GM12874 (cell line): ENCODE measurements around the gene THADA.

ENCODE experiments used
- TF ChIP-seq, protein P1 (sequence below): IDR thresholded peaks from 2 replicates; pipeline ENCODE4 v1.5.1; 2011; ENCODE audit warnings: low read depth, mild to moderate bottlenecking, control low read depth, low read length, moderate library complexity; ENCODE audit not compliant: insufficient read depth

The THADA gene

DNA sequence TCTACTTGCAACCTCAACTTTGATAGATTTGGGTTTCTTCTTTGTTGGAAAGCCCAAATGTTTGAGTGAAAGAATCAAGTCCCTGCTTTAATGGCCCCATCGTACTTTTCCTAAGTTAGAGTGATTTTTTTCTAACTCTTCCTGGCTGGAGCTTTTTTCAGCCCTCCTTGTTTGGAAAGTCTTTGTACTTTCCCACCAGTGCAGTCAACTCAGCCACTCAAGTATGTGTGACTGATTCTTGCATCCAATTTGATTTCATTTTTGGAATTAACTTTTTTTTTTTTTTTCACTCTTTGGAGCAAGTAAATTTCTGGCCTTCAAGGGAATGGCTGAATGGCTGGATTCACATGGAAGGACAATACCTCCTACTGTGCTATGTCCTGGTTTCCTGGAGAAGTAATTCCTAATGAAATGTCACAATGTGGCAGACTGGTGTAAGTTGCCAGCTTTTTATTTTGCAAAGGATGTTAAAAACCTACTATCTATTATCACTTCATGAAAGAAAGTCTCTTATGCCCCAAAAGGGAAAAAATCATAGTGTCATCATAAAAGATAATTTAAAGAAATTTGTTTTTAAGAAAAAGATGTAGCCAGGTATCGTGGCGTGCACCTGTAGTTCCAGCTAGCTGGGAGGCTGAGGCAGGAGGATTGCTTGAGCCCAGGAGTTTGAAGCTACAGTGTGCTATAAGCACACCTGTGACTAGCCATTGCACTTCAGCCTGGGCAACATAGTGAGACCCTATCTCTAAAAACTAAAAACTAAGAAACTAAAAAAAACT is 293.5 kb downstream of the THADA start:
- TF ChIP-seq, protein P1, sequence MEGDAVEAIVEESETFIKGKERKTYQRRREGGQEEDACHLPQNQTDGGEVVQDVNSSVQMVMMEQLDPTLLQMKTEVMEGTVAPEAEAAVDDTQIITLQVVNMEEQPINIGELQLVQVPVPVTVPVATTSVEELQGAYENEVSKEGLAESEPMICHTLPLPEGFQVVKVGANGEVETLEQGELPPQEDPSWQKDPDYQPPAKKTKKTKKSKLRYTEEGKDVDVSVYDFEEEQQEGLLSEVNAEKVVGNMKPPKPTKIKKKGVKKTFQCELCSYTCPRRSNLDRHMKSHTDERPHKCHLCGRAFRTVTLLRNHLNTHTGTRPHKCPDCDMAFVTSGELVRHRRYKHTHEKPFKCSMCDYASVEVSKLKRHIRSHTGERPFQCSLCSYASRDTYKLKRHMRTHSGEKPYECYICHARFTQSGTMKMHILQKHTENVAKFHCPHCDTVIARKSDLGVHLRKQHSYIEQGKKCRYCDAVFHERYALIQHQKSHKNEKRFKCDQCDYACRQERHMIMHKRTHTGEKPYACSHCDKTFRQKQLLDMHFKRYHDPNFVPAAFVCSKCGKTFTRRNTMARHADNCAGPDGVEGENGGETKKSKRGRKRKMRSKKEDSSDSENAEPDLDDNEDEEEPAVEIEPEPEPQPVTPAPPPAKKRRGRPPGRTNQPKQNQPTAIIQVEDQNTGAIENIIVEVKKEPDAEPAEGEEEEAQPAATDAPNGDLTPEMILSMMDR, result no peak

DNA sequence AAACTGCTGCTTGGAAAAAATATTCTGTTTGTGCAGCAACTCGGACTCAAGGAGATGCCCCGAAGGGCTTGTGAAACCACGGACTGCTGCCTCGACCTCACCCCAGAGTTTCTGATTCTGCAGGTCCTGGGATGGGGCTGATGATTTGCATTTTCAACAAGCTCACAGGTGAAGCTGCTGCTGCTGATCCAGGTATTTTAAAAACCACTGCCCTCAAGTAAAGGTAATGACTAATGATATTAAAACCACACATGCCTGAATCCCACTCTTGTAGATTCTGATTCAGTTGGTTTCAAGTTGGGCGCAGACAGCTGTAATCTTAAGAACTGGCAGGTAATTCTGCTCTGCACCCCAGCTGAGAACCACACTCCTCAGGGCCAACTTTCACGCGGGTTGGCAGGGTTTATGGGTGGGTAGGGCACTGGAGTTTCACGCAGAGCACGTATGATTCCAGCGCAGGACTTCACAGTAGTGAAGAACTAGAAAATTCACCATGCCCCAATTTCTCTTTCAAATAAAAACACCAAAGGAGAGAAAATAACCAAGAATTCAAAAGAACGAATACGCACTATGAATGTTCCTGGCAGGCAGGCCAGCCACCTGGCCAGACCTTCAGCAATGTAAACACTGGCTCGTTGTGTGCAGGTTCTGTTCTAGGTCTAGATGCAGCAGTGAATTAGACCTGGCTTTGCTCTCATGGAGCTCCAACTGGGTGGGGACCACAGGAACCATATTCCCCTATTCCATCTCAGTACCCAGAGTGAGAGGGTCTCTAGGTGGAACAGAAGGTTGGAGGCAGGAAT is 294.9 kb downstream of the THADA start:
- TF ChIP-seq, protein P1, result no peak

DNA sequence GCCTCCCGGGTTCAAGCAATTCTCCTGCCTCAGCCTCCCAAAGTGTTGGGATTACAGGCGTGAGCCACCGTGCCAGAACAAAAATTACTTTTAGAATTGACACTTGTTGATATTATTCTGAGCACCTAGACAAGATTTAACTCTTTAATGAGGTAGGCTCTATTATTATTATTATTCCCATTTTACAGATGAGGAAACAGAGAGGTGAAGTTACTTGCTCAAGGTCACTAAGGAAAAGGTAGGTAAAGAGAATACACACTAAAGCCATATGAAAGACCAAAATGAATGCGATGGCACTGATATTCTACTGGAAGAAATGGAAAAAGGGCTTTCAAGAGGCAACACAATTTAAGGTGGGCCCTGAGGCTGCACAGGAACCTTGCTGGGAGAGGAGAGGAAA is 295.6 kb downstream of the THADA start:
- TF ChIP-seq, protein P1, result no peak

DNA sequence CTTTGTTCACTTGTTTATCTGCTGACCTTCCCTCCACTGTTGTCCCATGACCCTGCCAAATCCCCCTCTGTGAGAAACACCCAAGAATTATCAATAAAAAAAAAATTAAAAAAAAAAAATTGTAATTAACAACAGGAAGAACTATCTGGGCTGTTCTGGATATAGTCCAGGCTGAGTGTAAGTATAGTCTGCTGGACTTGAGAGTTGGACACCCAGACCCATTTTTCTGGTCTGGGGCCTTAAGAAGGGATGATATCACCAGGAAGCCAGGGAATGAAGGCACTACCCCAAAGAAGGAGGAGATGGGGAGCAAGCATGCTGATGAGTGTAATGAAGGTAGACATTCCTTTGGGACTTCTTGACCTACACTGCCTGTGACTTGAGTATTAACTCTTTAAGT is 297.3 kb downstream of the THADA start:
- TF ChIP-seq, protein P1, result no peak

DNA sequence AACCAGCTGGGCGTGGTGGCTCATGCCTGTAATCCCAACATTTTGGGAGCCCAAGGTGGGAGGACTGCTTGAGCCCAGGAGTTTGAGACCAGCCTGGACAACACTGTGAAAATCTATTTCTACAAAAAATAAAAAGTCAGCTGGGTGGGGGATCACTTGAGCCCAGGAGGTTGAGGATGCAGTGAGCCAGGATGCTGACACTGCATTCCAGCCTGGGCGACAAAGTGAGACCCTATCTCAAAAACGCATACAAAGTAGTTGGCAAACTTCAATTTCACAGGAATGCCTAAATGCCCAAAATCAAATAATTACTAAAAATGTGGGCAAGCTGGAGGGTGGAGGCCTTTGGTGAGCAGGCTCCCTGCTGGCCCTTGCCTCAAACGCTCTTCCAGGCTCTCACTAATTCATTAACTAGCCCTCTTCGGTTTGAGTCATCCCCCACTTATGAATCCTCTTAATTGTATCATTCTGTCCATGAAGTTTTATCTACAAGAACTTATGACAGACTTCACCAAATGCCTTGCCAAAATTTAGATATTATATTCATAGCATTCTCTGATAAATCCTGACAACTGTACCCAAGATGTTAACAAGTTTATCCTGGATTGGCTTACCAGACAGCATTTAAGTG is 300.8 kb downstream of the THADA start:
- TF ChIP-seq, protein P1, result no peak

DNA sequence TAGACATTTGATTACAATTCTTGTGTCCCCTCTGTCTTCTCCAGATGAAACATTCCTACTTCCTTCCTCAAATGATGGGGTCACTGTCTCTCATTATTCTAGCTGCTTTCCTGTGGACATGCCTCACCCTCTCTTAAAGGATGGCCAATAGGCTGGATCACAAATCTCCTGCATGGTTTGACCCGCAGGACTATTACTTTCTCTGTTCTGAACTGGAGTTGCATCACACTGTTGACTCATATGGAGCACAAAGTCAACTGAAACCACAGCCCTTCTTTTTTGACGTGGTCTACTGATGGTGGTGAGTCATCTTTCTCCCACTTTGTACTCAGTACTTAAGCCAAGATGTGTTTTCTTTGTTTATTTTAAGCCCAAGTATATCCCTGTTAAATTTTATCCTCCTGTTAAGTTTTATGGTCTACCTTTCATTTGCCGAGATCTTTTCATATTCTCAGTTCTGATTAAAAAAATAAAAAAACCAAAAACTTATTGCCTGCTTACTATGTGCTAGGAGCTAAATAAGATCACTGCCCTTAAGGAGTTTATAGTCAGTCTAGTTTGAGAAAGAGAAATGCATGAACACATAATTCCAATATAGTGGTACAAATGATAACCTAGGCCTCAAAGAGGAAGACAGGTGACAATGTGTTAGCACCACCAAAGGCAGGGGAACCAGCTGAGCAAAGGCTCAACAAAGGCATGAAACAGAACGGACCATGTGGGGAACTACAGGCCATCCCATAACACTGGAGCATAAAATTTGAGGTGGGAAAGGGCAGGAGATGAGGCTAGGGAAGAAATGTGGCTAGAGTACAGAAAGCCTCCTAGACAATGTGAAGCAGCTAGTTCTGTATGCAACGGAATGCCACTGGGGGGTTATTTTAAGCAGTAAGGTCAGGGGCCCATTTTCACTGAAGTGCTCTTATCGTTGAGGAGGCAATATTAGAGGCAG is 301.8 kb downstream of the THADA start:
- TF ChIP-seq, protein P1, result no peak
